ENCODE measurements around the gene SPP1.
"Not testable (repeated sequence)": the region's sequence is repeated elsewhere in the genome, so short reads cannot be mapped to it uniquely, and the experiment has no call there.

SPP1 gene

GRCh38 chr4:87934157-87934704 lies 41.3 kb upstream of the SPP1 start:
- H3K4me3 ChIP-seq (ENCODE audit: control insufficient read depth, low read depth, low read length): no peak overlapping the region
- TF ChIP-seq CTCF (conservative IDR thresholded peaks at IDR 0.05; ENCODE audit: control insufficient read depth, insufficient read depth, low read depth, low read length): no peak
- no peak for DNase-seq (ENCODE audit: low read depth)

- no peak overlapping the region for H3K4me3 ChIP-seq (ENCODE audit: control insufficient read depth, low read depth, low read length)
- DNase-seq (ENCODE audit: low read depth): no peak
- TF ChIP-seq CTCF (conservative IDR thresholded peaks at IDR 0.05; ENCODE audit: control insufficient read depth, insufficient read depth, low read depth, low read length): no peak
Observed at GRCh38 chr4:87934973-87935372, 40.5 kb upstream of the SPP1 start.

- DNase-seq (ENCODE audit: low read depth); H3K4me3 ChIP-seq (ENCODE audit: control insufficient read depth, low read depth, low read length): not testable (repeated sequence)
Observed at GRCh38 chr4:87935954-87936353, 39.6 kb upstream of the SPP1 start.

GRCh38 chr4:87937523-87937922 lies 38.0 kb upstream of the SPP1 start:
- TF ChIP-seq CTCF (conservative IDR thresholded peaks at IDR 0.05; ENCODE audit: control insufficient read depth, insufficient read depth, low read depth, low read length): no peak
- no peak overlapping the region for H3K4me3 ChIP-seq (ENCODE audit: control insufficient read depth, low read depth, low read length)
- no peak for DNase-seq (ENCODE audit: low read depth)

- no peak for DNase-seq (ENCODE audit: low read depth)
- no peak overlapping the region for H3K4me3 ChIP-seq (ENCODE audit: control insufficient read depth, low read depth, low read length)
- no peak for TF ChIP-seq CTCF (conservative IDR thresholded peaks at IDR 0.05; ENCODE audit: control insufficient read depth, insufficient read depth, low read depth, low read length)
Observed at GRCh38 chr4:87938746-87939145, 36.8 kb upstream of the SPP1 start.

GRCh38 chr4:87939978-87940690 lies 35.4 kb upstream of the SPP1 start:
- no peak for DNase-seq (ENCODE audit: low read depth)
- TF ChIP-seq CTCF (conservative IDR thresholded peaks at IDR 0.05; ENCODE audit: control insufficient read depth, insufficient read depth, low read depth, low read length): no peak
- no peak overlapping the region for H3K4me3 ChIP-seq (ENCODE audit: control insufficient read depth, low read depth, low read length)

- not testable (repeated sequence) for H3K4me3 ChIP-seq (ENCODE audit: control insufficient read depth, low read depth, low read length); DNase-seq (ENCODE audit: low read depth)
Observed at GRCh38 chr4:87940809-87941208, 34.7 kb upstream of the SPP1 start.
